KMS-11 (cell line): ENCODE measurements around the gene DRD4.
"Not testable (repeated sequence)": the region's sequence is repeated elsewhere in the genome, so short reads cannot be mapped to it uniquely, and the experiment has no call there.

Experiments
- H2AFZ ChIP-seq: fragments of 200-600 bp; sonication (generic); 2 replicates; pipeline ENCODE4 v1.6.1; 2016; ENCODE audit warnings: antibody characterized with exemption, mixed run types, low read depth
- H3K27ac ChIP-seq: fragments of 200-600 bp; sonication (generic); 2 replicates; pipeline ENCODE4 v1.6.1; 2016; ENCODE audit warnings: mild to moderate bottlenecking, mixed run types
- H3K27me3 ChIP-seq: fragments of 200-600 bp; sonication (generic); 2 replicates; pipeline ENCODE4 v1.6.1; 2017; ENCODE audit warnings: mild to moderate bottlenecking, low read depth, mixed run types, moderate library complexity; ENCODE audit not compliant: insufficient read depth
- H3K36me3 ChIP-seq: fragments of 200-600 bp; sonication (generic); 2 replicates; pipeline ENCODE4 v1.6.1; 2017; ENCODE audit warnings: mild to moderate bottlenecking, mixed run types; ENCODE audit not compliant: insufficient read depth
- H3K4me1 ChIP-seq: fragments of 200-600 bp; sonication (generic); 2 replicates; pipeline ENCODE4 v1.6.1; 2016; ENCODE audit warnings: mild to moderate bottlenecking, low read depth, mixed run types; ENCODE audit not compliant: poor library complexity, severe bottlenecking
- H3K4me2 ChIP-seq: fragments of 200-600 bp; sonication (generic); 2 replicates; pipeline ENCODE4 v1.7.0; 2016; ENCODE audit warnings: mild to moderate bottlenecking, mixed run types
- H3K4me3 ChIP-seq: fragments of 200-600 bp; sonication (generic); IDR thresholded peaks from 2 replicates; pipeline ENCODE4 v1.6.1; 2017; ENCODE audit warnings: low read depth, low read length, mixed read lengths; ENCODE audit not compliant: insufficient read depth
- H3K79me2 ChIP-seq: fragments of 200-600 bp; sonication (generic); 2 replicates; pipeline ENCODE4 v1.6.1; 2016; ENCODE audit warnings: low read depth, mixed run types; ENCODE audit not compliant: insufficient read depth
- H3K9ac ChIP-seq: fragments of 200-600 bp; sonication (generic); 2 replicates; pipeline ENCODE4 v1.6.1; 2016; ENCODE audit warnings: mild to moderate bottlenecking, mixed run types
- H4K20me1 ChIP-seq: fragments of 200-600 bp; sonication (generic); 2 replicates; pipeline ENCODE4 v1.6.1; 2016; ENCODE audit warnings: mild to moderate bottlenecking, mixed run types; ENCODE audit not compliant: insufficient read depth
- CTCF ChIP-seq: fragments of 200-600 bp; sonication (generic); conservative IDR thresholded peaks from 2 replicates; pipeline ENCODE4 v1.6.1; 2017; ENCODE audit warnings: low read depth, mild to moderate bottlenecking, antibody characterized with exemption, low read length, moderate library complexity, mixed read lengths

DRD4 gene

DNA sequence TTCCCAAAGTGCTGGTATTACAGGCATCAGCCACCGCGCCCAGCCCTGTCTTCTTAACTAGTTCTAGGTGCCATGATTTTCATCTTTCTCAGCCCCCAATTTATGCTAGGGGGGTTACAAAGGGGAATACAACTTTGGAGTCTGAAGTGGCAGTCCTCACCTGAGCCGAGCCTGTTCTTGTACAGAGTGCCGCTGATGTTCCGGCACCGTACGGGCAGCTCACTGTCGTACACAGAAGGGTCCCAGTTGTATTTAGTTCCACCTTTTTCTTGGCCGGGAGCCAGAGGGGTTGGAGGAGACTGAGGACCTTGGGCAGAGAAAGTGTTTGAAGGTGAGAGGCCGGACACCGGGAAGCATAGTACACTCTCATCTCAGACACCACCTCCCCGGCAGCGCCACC lies 50.7 kb downstream of the DRD4 start:
- Histone ChIP-seq H4K20me1 (no peaks in the 10 kb centered on the region), H3K36me3 (no peaks in the 10 kb centered on the region; the same call in 1 of the 2 replicates), H3K4me1 (peaks cover 9% of the 10 kb centered on the region), H3K9ac (no peak overlapping the region), H3K27me3 (no peaks in the 10 kb centered on the region), H3K4me2 (no peak overlapping the region), H3K79me2 (peaks cover 28% of the 10 kb centered on the region; the same call in 1 of the 2 replicates), H2AFZ (no peak overlapping the region), H3K4me3 (no peak overlapping the region), H3K27ac (no peak overlapping the region)
- no peak for TF ChIP-seq CTCF

DNA sequence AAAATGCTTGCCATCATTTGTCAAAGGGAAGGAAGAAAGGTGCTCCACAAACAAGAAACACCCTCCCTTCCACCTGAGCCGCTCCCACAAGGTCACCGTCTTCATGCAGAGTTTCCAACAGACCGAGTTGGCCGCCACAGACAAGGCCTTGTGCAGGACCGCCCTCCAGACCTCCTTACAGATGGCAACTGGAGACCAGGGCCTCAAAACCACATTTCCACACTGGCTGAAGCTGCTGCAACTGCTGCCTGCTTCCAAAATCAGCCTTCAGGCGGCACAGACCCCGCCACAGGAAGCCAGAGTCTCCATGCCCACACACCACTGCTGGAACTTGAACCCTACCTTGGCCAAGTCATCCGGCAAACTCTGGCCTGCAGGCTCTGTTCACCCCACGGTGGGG lies 51.6 kb downstream of the DRD4 start:
- H3K27me3 ChIP-seq = no peaks in the 10 kb centered on the region
- TF ChIP-seq CTCF = no peak
- H3K79me2 ChIP-seq = peaks cover 38% of the 10 kb centered on the region
- no peak overlapping the region for H2AFZ ChIP-seq
- no peak overlapping the region for H3K27ac ChIP-seq
- no peak overlapping the region for H3K4me2 ChIP-seq
- peaks cover 18% of the 10 kb centered on the region for H3K4me1 ChIP-seq
- no peaks in the 10 kb centered on the region; the same call in 1 of the 2 replicates for H3K36me3 ChIP-seq
- H3K4me3 ChIP-seq = no peak overlapping the region
- no peaks in the 10 kb centered on the region for H4K20me1 ChIP-seq
- H3K9ac ChIP-seq = no peak overlapping the region

DNA sequence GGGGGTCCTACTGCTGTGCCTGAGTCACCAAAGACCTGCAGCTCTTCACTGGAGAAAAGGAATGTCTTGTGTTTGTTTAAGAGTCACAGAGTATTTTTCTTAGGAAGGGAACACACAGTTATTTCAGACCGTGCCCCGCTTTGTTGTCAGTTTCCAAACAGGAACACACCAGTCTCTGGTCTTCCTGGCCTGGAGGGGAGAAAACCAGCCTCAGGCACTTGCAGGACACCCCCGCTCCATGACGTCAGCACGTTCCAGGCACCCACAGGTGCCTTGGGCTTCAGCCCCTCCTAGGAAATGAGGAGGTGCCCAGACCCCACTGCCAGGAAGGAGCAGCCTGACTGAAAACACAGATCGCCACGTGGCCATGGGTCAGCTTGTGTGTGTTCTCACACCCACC lies 52.6 kb downstream of the DRD4 start:
- Histone ChIP-seq H3K4me2 (no peak overlapping the region), H3K9ac (no peak overlapping the region), H2AFZ (no peak overlapping the region), H3K79me2 (peaks cover 43% of the 10 kb centered on the region), H3K4me3 (no peak overlapping the region), H3K4me1 (peaks cover 21% of the 10 kb centered on the region), H4K20me1 (no peaks in the 10 kb centered on the region), H3K27ac (no peak overlapping the region), H3K27me3 (no peaks in the 10 kb centered on the region), H3K36me3 (no peaks in the 10 kb centered on the region; the same call in 1 of the 2 replicates)
- no peak for TF ChIP-seq CTCF

- H3K27me3 ChIP-seq, H3K9ac ChIP-seq, H3K4me3 ChIP-seq, H3K27ac ChIP-seq, H2AFZ ChIP-seq, H3K36me3 ChIP-seq, H3K4me2 ChIP-seq, H4K20me1 ChIP-seq: not testable (repeated sequence)
- H3K79me2 ChIP-seq = peaks cover 43% of the 10 kb centered on the region
- peaks cover 21% of the 10 kb centered on the region for H3K4me1 ChIP-seq
Measured at GRCh38 chr11:690244-690643, 53.2 kb downstream of the DRD4 start.
